HepG2 (cell line): ENCODE results near the gene MARCHF2. TPM values are rescaled to one million over a fixed set of nuclear protein-coding genes. Genes with fewer than 3 reads are reported as not detected.

Source experiments
- ATAC-seq: fragments of 200-7000 bp; cut with Tn5 transposase; 3 replicates; pipeline ENCODE4 v1.9.1; 2020; ENCODE audit warnings: mild to moderate bottlenecking, moderate library complexity
- BruUV-seq: library from RNA; stranded (reverse); fragments of 400-500 nt; replicated peaks from 2 replicates; lab custom pipeline; 2021; lab: Mats Ljungman, UMichigan
- CTCF ChIA-PET: fragments of 300-600 bp; formaldehyde crosslinking; extraction: SDS; loops from one replicate; lab custom pipeline; 2021; ENCODE audit warnings: low total read pairs, inconsistent platforms, low intra/inter-chr PET ratio; lab: Yijun Ruan, JAX
- POLR2A ChIA-PET: fragments of 350-600 bp; sonication (Branson Sonifier 250); formaldehyde crosslinking; loops from one replicate; lab custom pipeline; 2020; ENCODE audit warnings: antibody characterized with exemption, inconsistent platforms; lab: Yijun Ruan, JAX
- DNase-seq: peaks from one replicate; pipeline ENCODE4 v3.0.0-alpha.2; 2015; ENCODE audit warnings: low spot score
- FAIRE-seq: peaks from 3 replicates; lab custom pipeline; 2011; peaks lifted over from hg19 to GRCh38; lab: Jason Lieb, UNC
- H2AFZ ChIP-seq: one replicate; pipeline ENCODE4 v1.6.1; 2011; ENCODE audit warnings: low read length, inconsistent platforms
- H3K27ac ChIP-seq: fragments of 300-600 bp; 3 replicates; pipeline ENCODE4 v1.8.0; 2011; ENCODE audit warnings: mixed run types, mild to moderate bottlenecking, mixed read lengths, low read length, inconsistent platforms; ENCODE audit not compliant: insufficient read depth; ENCODE audit errors: extremely low read length
- H3K27me3 ChIP-seq, 2 experiments: fragments of 200-600 bp in 1 of 2; 2 replicates in 1 of 2; 3 replicates in 1 of 2; pipeline versions ENCODE4 v1.6.0 to v1.8.0; 2011; ENCODE audit warnings: low read length in 2 of 2, mild to moderate bottlenecking in 2 of 2, moderate library complexity in 2 of 2, inconsistent platforms in 1 of 2; ENCODE audit not compliant: insufficient read depth in 2 of 2, control insufficient read depth in 1 of 2
- H3K36me3 ChIP-seq, 2 experiments: fragments of 200-600 bp in 1 of 2; replicated peaks in 1 of 2; 2 replicates in 1 of 2; 3 replicates in 1 of 2; pipeline versions ENCODE4 v1.5.1 to v1.8.0; 2011; ENCODE audit warnings: low read length in 2 of 2, inconsistent platforms in 1 of 2; ENCODE audit not compliant: insufficient read depth in 2 of 2, control insufficient read depth in 1 of 2
- H3K4me1 ChIP-seq: 2 replicates; pipeline ENCODE4 v1.5.1; 2012; ENCODE audit warnings: low read length, inconsistent platforms; ENCODE audit not compliant: insufficient read depth
- H3K4me2 ChIP-seq: 2 replicates; pipeline ENCODE4 v1.6.0; 2011; ENCODE audit warnings: low read depth, low read length, inconsistent platforms
- H3K4me3 ChIP-seq, 3 experiments: fragments of 200-600 bp in 1 of 3; sonication (generic), shearing (Covaris generic) in 1 of 3; replicated peaks in 1 of 3; 2 replicates each; pipeline ENCODE4 v1.5.1; 2011 to 2016; ENCODE audit warnings: low read length in 3 of 3, inconsistent platforms in 2 of 3, low read depth in 2 of 3, mild to moderate bottlenecking in 2 of 3, control low read depth in 1 of 3, mixed read lengths in 1 of 3; ENCODE audit not compliant: insufficient read depth in 1 of 3
- H3K79me2 ChIP-seq: one replicate; pipeline ENCODE4 v1.6.1; 2011; ENCODE audit warnings: low read length, inconsistent platforms; ENCODE audit not compliant: insufficient read depth
- H3K9ac ChIP-seq: 2 replicates; pipeline ENCODE4 v1.6.0; 2011; ENCODE audit warnings: mild to moderate bottlenecking, low read depth, low read length, inconsistent platforms; ENCODE audit not compliant: insufficient read depth
- H3K9me3 ChIP-seq: 2 replicates; pipeline ENCODE4 v1.5.1; 2012; ENCODE audit warnings: mild to moderate bottlenecking, low read length
- H4K20me1 ChIP-seq: 2 replicates; pipeline ENCODE4 v1.6.0; 2011; ENCODE audit warnings: inconsistent platforms, mild to moderate bottlenecking, low read length, moderate library complexity; ENCODE audit not compliant: insufficient read depth
- ADNP ChIP-seq: sonication (generic); formaldehyde crosslinking; IDR thresholded peaks from 2 replicates; pipeline ENCODE4 v1.4.0; 2020; ENCODE audit warnings: missing genetic modification reagents
- CAMTA2 ChIP-seq: sonication (generic); formaldehyde crosslinking; IDR thresholded peaks from 2 replicates; pipeline ENCODE4 v1.4.0; 2020; ENCODE audit warnings: mild to moderate bottlenecking, missing genetic modification reagents, borderline replicate concordance
- CEBPB ChIP-seq: IDR thresholded peaks from 2 replicates; pipeline ENCODE4 v1.6.1; 2011; ENCODE audit warnings: low read depth, low read length, improper control_type of control experiment, borderline replicate concordance
- CEBPG ChIP-seq: IDR thresholded peaks from 2 replicates; pipeline ENCODE4 v1.6.1; 2016
- FOSL2 ChIP-seq: sonication (generic); formaldehyde crosslinking; IDR thresholded peaks from 2 replicates; pipeline ENCODE4 v1.4.0; 2020; ENCODE audit warnings: missing genetic modification reagents
- HNF4G ChIP-seq, 2 experiments: sonication (generic) in 1 of 2; formaldehyde crosslinking in 1 of 2; IDR thresholded peaks; 2 replicates each; pipeline versions ENCODE4 v1.4.0 to v1.6.1; 2011 to 2020; ENCODE audit warnings: borderline replicate concordance in 2 of 2, low read depth in 2 of 2, mild to moderate bottlenecking in 2 of 2, low read length in 1 of 2, missing genetic modification reagents in 1 of 2, moderate library complexity in 1 of 2
- KDM1A ChIP-seq: IDR thresholded peaks from 2 replicates; pipeline ENCODE4 v1.6.1; 2016; ENCODE audit warnings: missing compliant biosample characterization
- KDM2A ChIP-seq: sonication (generic); formaldehyde crosslinking; IDR thresholded peaks from 2 replicates; pipeline ENCODE4 v1.4.0; 2020; ENCODE audit warnings: low read depth, missing genetic modification reagents, borderline replicate concordance
- KDM5B ChIP-seq: sonication (generic); formaldehyde crosslinking; IDR thresholded peaks from 2 replicates; pipeline ENCODE4 v1.4.0; 2020; ENCODE audit warnings: missing genetic modification reagents, mild to moderate bottlenecking, borderline replicate concordance
- SALL1 ChIP-seq: sonication (generic); formaldehyde crosslinking; IDR thresholded peaks from 2 replicates; pipeline ENCODE4 v1.8.0; 2022; ENCODE audit warnings: mild to moderate bottlenecking, missing genetic modification reagents
- TEAD3 ChIP-seq: optimal IDR thresholded peaks from 2 replicates; pipeline ENCODE3; 2016; ENCODE audit warnings: borderline replicate concordance
- U2AF2 ChIP-seq: fragments of 200-400 bp; formaldehyde crosslinking; IDR thresholded peaks from 2 replicates; pipeline ENCODE4 v1.6.1; 2017; ENCODE audit warnings: low read depth, mild to moderate bottlenecking, low read length
- ZMYM3 ChIP-seq: sonication (generic); formaldehyde crosslinking; IDR thresholded peaks from 2 replicates; pipeline ENCODE4 v1.5.1; 2020; ENCODE audit warnings: mild to moderate bottlenecking, missing genetic modification reagents
- ZNF121 ChIP-seq: sonication (generic); formaldehyde crosslinking; IDR thresholded peaks from 2 replicates; pipeline ENCODE4 v1.5.0; 2020; ENCODE audit warnings: mild to moderate bottlenecking, missing genetic modification reagents
- ZNF451 ChIP-seq: sonication (generic); formaldehyde crosslinking; IDR thresholded peaks from 2 replicates; pipeline ENCODE4 v1.5.0; 2020; ENCODE audit warnings: mild to moderate bottlenecking, missing genetic modification reagents
- ZNF460 ChIP-seq: sonication (generic); formaldehyde crosslinking; IDR thresholded peaks from 2 replicates; pipeline ENCODE4 v1.5.1; 2020; ENCODE audit warnings: missing genetic modification reagents, mild to moderate bottlenecking, borderline replicate concordance
- ZNF589 ChIP-seq: sonication (generic); formaldehyde crosslinking; conservative IDR thresholded peaks from 2 replicates; pipeline ENCODE4 v1.8.0; 2022; ENCODE audit warnings: mild to moderate bottlenecking, moderate library complexity, missing genetic modification reagents
- WGBS: methylation state at CpG from one replicate; pipeline ENCODE4 v1.1.6; 2017; ENCODE audit warnings: low lambda C conversion rate; 5-methylcytosine and 5-hydroxymethylcytosine counted together
- in situ Hi-C: cut with HindIII; loops from 2 replicates; pipeline ENCODE4 v1.10.0; 2017; ENCODE audit warnings: low pct_unique_long_range_greater_than_20kb; ENCODE audit not compliant: extremely low pct_ligation_motif_present
- intact Hi-C: fragments of 100-400 bp; cut with micrococcal nuclease; formaldehyde crosslinking; loops from one replicate; pipeline ENCODE4 v1.10.0; 2022; ENCODE audit not compliant: unreplicated experiment
- polyA plus RNA-seq, 8 experiments: library from polyadenylated mRNA; depleted of rRNA in 3 of 8; stranded (reverse) in 7 of 8; unstranded in 1 of 8; fragments of >200 nt; fragmentation: Illumina TruSeq in 4 of 8; extraction: Trizol in 4 of 8; gene quantifications; 2 replicates each; pipeline versions ENCODE4 v1.2.1 to v1.2.3, GENCODE V29; 2011 to 2016; ENCODE audit warnings: low read depth in 4 of 8, missing spikeins in 1 of 8, mixed read lengths in 1 of 8; ENCODE audit not compliant: insufficient read depth in 1 of 8
- total RNA-seq, 5 experiments: library from RNA; depleted of rRNA; stranded (reverse); fragments of >200 nt; fragmentation: Illumina TruSeq; extraction: Trizol; gene quantifications; 2 replicates each; pipeline ENCODE4 v1.2.3, GENCODE V29; 2016; ENCODE audit warnings: low read depth in 1 of 5
- TF ChIP-seq, protein P1 (sequence below): sonication (generic); formaldehyde crosslinking; IDR thresholded peaks from 2 replicates; pipeline ENCODE4 v1.5.0; 2020; ENCODE audit warnings: mild to moderate bottlenecking, missing genetic modification reagents

Gene MARCHF2
- total and polyA plus RNA-seq, 2 of the 13 experiments (the other 11 are each of a cell fraction or from before 2014, with no cell fraction given), result 12.7 to 13.0 TPM

GRCh38 chr19:8441725-8442544, 28.8 kb downstream of the MARCHF2 start:
- in situ Hi-C loops, result no loop called here
- peaks cover 22% of the 10 kb centered on the region for H3K79me2 ChIP-seq
- POLR2A ChIA-PET, result interaction anchor here (0.7 to 2.0 kb wide), 7 partner anchors 17 to 72 kb away, joined by 3 to 8 read pairs (median 5); partner anchors contain the start of genes MARCHF2, RAB11B and ZNF414

More at GRCh38 chr19:8441725-8442544, 28.8 kb downstream of the MARCHF2 start:
- Histone ChIP-seq H3K9ac (no peak overlapping the region), H3K27ac (peak overlapping the region; percentile 40), H4K20me1 (peaks cover 19% of the 10 kb centered on the region), H3K4me2 (peak overlapping the region; percentile 20; the same call in 1 of the 2 replicates), H3K9me3 (no peaks in the 10 kb centered on the region), H3K36me3 (peaks cover 1 to 6% of the 10 kb centered on the region in 2 experiments; a peak in 3 of 5 replicates), H3K27me3 (no peaks in the 10 kb centered on the region), H3K4me3 (no peak overlapping the region), H2AFZ (no peak overlapping the region), H3K4me1 (peaks cover 41% of the 10 kb centered on the region)
- CTCF ChIA-PET, result no interaction called here
- DNase-seq (no peak), ATAC-seq (peak; percentile 4; the same call in 2 of the 3 replicates), FAIRE-seq (no peak)
- intact Hi-C loops, result loop anchor here (10.0 kb wide), 1 partner anchor 87 kb away; no protein-coding TSS in a partner anchor
- TF ChIP-seq KDM1A (peak; percentile 30; the same call in 1 of the 2 replicates), KDM5B (0 out of 2 replicates have a peak, but pooled peaks have one; percentile 31), CEBPG (CRISPR knock-in tag) (peak; percentile 38; the same call in 1 of the 2 replicates), SALL1 (CRISPR knock-in tag) (peak; percentile 48; the same call in 1 of the 2 replicates), TEAD3 (CRISPR knock-in tag) (peak; percentile 70), CEBPB (peak; percentile 55; the same call in 1 of the 2 replicates), ZNF589 (0 out of 2 replicates have a peak, but pooled peaks have one; percentile 29), ADNP (0 out of 2 replicates have a peak, but pooled peaks have one; percentile 29), ZNF460 (CRISPR knock-in tag) (peak; percentile 58; the same call in 1 of the 2 replicates), KDM2A (CRISPR knock-in tag) (no peak), ZMYM3 (CRISPR knock-in tag) (peak; percentile 46; the same call in 1 of the 2 replicates), HNF4G (IDR thresholded peaks at IDR 0.05; ENCODE audit: borderline replicate concordance, low read depth, low read length) (no peak), HNF4G (CRISPR knock-in tag; IDR thresholded peaks at IDR 0.05; ENCODE audit: borderline replicate concordance, low read depth) (0 out of 2 replicates have a peak, but pooled peaks have one; percentile 20), FOSL2 (CRISPR knock-in tag) (peak; percentile 47; the same call in 1 of the 2 replicates), ZNF451 (no peak), U2AF2 (no peak), CAMTA2 (no peak), ZNF121 (CRISPR knock-in tag) (peak; percentile 95)
- TF ChIP-seq, protein P1, sequence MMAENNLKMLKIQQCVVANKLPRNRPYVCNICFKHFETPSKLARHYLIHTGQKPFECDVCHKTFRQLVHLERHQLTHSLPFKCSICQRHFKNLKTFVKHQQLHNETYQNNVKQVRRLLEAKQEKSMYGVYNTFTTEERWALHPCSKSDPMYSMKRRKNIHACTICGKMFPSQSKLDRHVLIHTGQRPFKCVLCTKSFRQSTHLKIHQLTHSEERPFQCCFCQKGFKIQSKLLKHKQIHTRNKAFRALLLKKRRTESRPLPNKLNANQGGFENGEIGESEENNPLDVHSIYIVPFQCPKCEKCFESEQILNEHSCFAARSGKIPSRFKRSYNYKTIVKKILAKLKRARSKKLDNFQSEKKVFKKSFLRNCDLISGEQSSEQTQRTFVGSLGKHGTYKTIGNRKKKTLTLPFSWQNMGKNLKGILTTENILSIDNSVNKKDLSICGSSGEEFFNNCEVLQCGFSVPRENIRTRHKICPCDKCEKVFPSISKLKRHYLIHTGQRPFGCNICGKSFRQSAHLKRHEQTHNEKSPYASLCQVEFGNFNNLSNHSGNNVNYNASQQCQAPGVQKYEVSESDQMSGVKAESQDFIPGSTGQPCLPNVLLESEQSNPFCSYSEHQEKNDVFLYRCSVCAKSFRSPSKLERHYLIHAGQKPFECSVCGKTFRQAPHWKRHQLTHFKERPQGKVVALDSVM, result peak; percentile 93
- 36% methylated on average over 6 of the region's 6 CpGs for WGBS
- no TSS peak for BruUV-seq
